NB4 (cell line): ENCODE results near the gene SPDYE5.
"Not testable (repeated sequence)": the region's sequence is repeated elsewhere in the genome, so short reads cannot be mapped to it uniquely, and the experiment has no call there.

Source experiments
- CTCF ChIP-seq: IDR thresholded peaks from one replicate; pipeline ENCODE4 v1.5.1; 2012; ENCODE audit warnings: low read depth, low read length
- MYC ChIP-seq: IDR thresholded peaks from 2 replicates; pipeline ENCODE4 v1.6.1; 2011; ENCODE audit warnings: low read depth, low read length

GRCh38 chr7:75480313-75480712, 11.8 kb upstream of the SPDYE5 start:
- TF ChIP-seq MYC, CTCF: not testable (repeated sequence)
